HepG2 (cell line): Measurements from ENCODE around the gene DCC. TPM values are rescaled to one million over a fixed set of nuclear protein-coding genes. Genes with fewer than 3 reads are reported as not detected.

Experiments used
- ATAC-seq: fragments of 200-7000 bp; cut with Tn5 transposase; 3 replicates; pipeline ENCODE4 v1.9.1; 2020; ENCODE audit warnings: mild to moderate bottlenecking, moderate library complexity
- BruUV-seq: library from RNA; stranded (reverse); fragments of 400-500 nt; replicated peaks from 2 replicates; lab custom pipeline; 2021; lab: Mats Ljungman, UMichigan
- CTCF ChIA-PET: fragments of 300-600 bp; formaldehyde crosslinking; extraction: SDS; loops from one replicate; lab custom pipeline; 2021; ENCODE audit warnings: low total read pairs, inconsistent platforms, low intra/inter-chr PET ratio; lab: Yijun Ruan, JAX
- POLR2A ChIA-PET: fragments of 350-600 bp; sonication (Branson Sonifier 250); formaldehyde crosslinking; loops from one replicate; lab custom pipeline; 2020; ENCODE audit warnings: antibody characterized with exemption, inconsistent platforms; lab: Yijun Ruan, JAX
- DNase-seq: peaks from one replicate; pipeline ENCODE4 v3.0.0-alpha.2; 2015; ENCODE audit warnings: low spot score
- FAIRE-seq: peaks from 3 replicates; lab custom pipeline; 2011; peaks lifted over from hg19 to GRCh38; lab: Jason Lieb, UNC
- H2AFZ ChIP-seq: one replicate; pipeline ENCODE4 v1.6.1; 2011; ENCODE audit warnings: low read length, inconsistent platforms
- H3K27ac ChIP-seq: fragments of 300-600 bp; 3 replicates; pipeline ENCODE4 v1.8.0; 2011; ENCODE audit warnings: mixed run types, mild to moderate bottlenecking, mixed read lengths, low read length, inconsistent platforms; ENCODE audit not compliant: insufficient read depth; ENCODE audit errors: extremely low read length
- H3K27me3 ChIP-seq, 2 experiments: fragments of 200-600 bp in 1 of 2; 2 replicates in 1 of 2; 3 replicates in 1 of 2; pipeline versions ENCODE4 v1.6.0 to v1.8.0; 2011; ENCODE audit warnings: low read length in 2 of 2, mild to moderate bottlenecking in 2 of 2, moderate library complexity in 2 of 2, inconsistent platforms in 1 of 2; ENCODE audit not compliant: insufficient read depth in 2 of 2, control insufficient read depth in 1 of 2
- H3K36me3 ChIP-seq, 2 experiments: fragments of 200-600 bp in 1 of 2; replicated peaks in 1 of 2; 2 replicates in 1 of 2; 3 replicates in 1 of 2; pipeline versions ENCODE4 v1.5.1 to v1.8.0; 2011; ENCODE audit warnings: low read length in 2 of 2, inconsistent platforms in 1 of 2; ENCODE audit not compliant: insufficient read depth in 2 of 2, control insufficient read depth in 1 of 2
- H3K4me1 ChIP-seq: 2 replicates; pipeline ENCODE4 v1.5.1; 2012; ENCODE audit warnings: low read length, inconsistent platforms; ENCODE audit not compliant: insufficient read depth
- H3K4me2 ChIP-seq: 2 replicates; pipeline ENCODE4 v1.6.0; 2011; ENCODE audit warnings: low read depth, low read length, inconsistent platforms
- H3K4me3 ChIP-seq, 3 experiments: fragments of 200-600 bp in 1 of 3; sonication (generic), shearing (Covaris generic) in 1 of 3; replicated peaks in 1 of 3; 2 replicates each; pipeline ENCODE4 v1.5.1; 2011 to 2016; ENCODE audit warnings: low read length in 3 of 3, inconsistent platforms in 2 of 3, low read depth in 2 of 3, mild to moderate bottlenecking in 2 of 3, control low read depth in 1 of 3, mixed read lengths in 1 of 3; ENCODE audit not compliant: insufficient read depth in 1 of 3
- H3K79me2 ChIP-seq: one replicate; pipeline ENCODE4 v1.6.1; 2011; ENCODE audit warnings: low read length, inconsistent platforms; ENCODE audit not compliant: insufficient read depth
- H3K9ac ChIP-seq: 2 replicates; pipeline ENCODE4 v1.6.0; 2011; ENCODE audit warnings: mild to moderate bottlenecking, low read depth, low read length, inconsistent platforms; ENCODE audit not compliant: insufficient read depth
- H3K9me3 ChIP-seq: 2 replicates; pipeline ENCODE4 v1.5.1; 2012; ENCODE audit warnings: mild to moderate bottlenecking, low read length
- H4K20me1 ChIP-seq: 2 replicates; pipeline ENCODE4 v1.6.0; 2011; ENCODE audit warnings: inconsistent platforms, mild to moderate bottlenecking, low read length, moderate library complexity; ENCODE audit not compliant: insufficient read depth
- DNMT3B ChIP-seq: conservative IDR thresholded peaks from 2 replicates; pipeline ENCODE4 v1.6.1; 2016; ENCODE audit warnings: missing biosample characterization, control low read depth
- GATAD1 ChIP-seq: IDR thresholded peaks from 2 replicates; pipeline ENCODE4 v1.6.1; 2016; ENCODE audit warnings: missing genetic modification reagents, missing compliant biosample characterization
- HDAC6 ChIP-seq: fragments of 200-600 bp; sonication (generic); IDR thresholded peaks from 2 replicates; pipeline ENCODE4 v1.7.0; 2017; ENCODE audit warnings: mild to moderate bottlenecking, antibody characterized with exemption, low read length, low read depth
- MAFF ChIP-seq: IDR thresholded peaks from 2 replicates; pipeline ENCODE4 v1.6.1; 2011; ENCODE audit warnings: low read depth, low read length, improper control_type of control experiment
- PBX2 ChIP-seq: IDR thresholded peaks from 2 replicates; pipeline ENCODE4 v1.6.1; 2016; ENCODE audit warnings: control low read depth
- SIX4 ChIP-seq: sonication (generic); formaldehyde crosslinking; IDR thresholded peaks from 2 replicates; pipeline ENCODE4 v1.4.0; 2020; ENCODE audit warnings: missing genetic modification reagents
- YEATS2 ChIP-seq: sonication (generic); formaldehyde crosslinking; IDR thresholded peaks from 2 replicates; pipeline ENCODE4 v1.4.0; 2020; ENCODE audit warnings: missing genetic modification reagents, borderline replicate concordance
- ZBTB26 ChIP-seq: IDR thresholded peaks from 2 replicates; pipeline ENCODE4 v1.6.1; 2016; ENCODE audit warnings: missing compliant biosample characterization, missing genetic modification reagents, borderline replicate concordance
- ZFP36 ChIP-seq: fragments of 150-350 bp; IDR thresholded peaks from 2 replicates; pipeline ENCODE4 v1.6.1; 2018; ENCODE audit warnings: borderline replicate concordance, low read length, low read depth; ENCODE audit not compliant: partially characterized antibody
- ZNF33B ChIP-seq: sonication (generic); formaldehyde crosslinking; IDR thresholded peaks from 2 replicates; pipeline ENCODE4 v1.5.1; 2020; ENCODE audit warnings: mild to moderate bottlenecking, missing genetic modification reagents
- ZNF615 ChIP-seq: sonication (generic); formaldehyde crosslinking; IDR thresholded peaks from 2 replicates; pipeline ENCODE4 v1.5.0; 2020; ENCODE audit warnings: mild to moderate bottlenecking, missing genetic modification reagents, borderline replicate concordance
- ZNF670 ChIP-seq: sonication (generic); formaldehyde crosslinking; IDR thresholded peaks from 2 replicates; pipeline ENCODE4 v1.8.0; 2022; ENCODE audit warnings: mild to moderate bottlenecking, missing genetic modification reagents, borderline replicate concordance
- ZNF703 ChIP-seq: sonication (generic); formaldehyde crosslinking; IDR thresholded peaks from 2 replicates; pipeline ENCODE4 v1.5.1; 2020; ENCODE audit warnings: missing genetic modification reagents, mild to moderate bottlenecking, moderate library complexity, borderline replicate concordance
- WGBS: methylation state at CpG from one replicate; pipeline ENCODE4 v1.1.6; 2017; ENCODE audit warnings: low lambda C conversion rate; 5-methylcytosine and 5-hydroxymethylcytosine counted together
- in situ Hi-C: cut with HindIII; loops from 2 replicates; pipeline ENCODE4 v1.10.0; 2017; ENCODE audit warnings: low pct_unique_long_range_greater_than_20kb; ENCODE audit not compliant: extremely low pct_ligation_motif_present
- intact Hi-C: fragments of 100-400 bp; cut with micrococcal nuclease; formaldehyde crosslinking; loops from one replicate; pipeline ENCODE4 v1.10.0; 2022; ENCODE audit not compliant: unreplicated experiment
- polyA plus RNA-seq, 8 experiments: library from polyadenylated mRNA; depleted of rRNA in 3 of 8; stranded (reverse) in 7 of 8; unstranded in 1 of 8; fragments of >200 nt; fragmentation: Illumina TruSeq in 4 of 8; extraction: Trizol in 4 of 8; gene quantifications; 2 replicates each; pipeline versions ENCODE4 v1.2.1 to v1.2.3, GENCODE V29; 2011 to 2016; ENCODE audit warnings: low read depth in 4 of 8, missing spikeins in 1 of 8, mixed read lengths in 1 of 8; ENCODE audit not compliant: insufficient read depth in 1 of 8
- total RNA-seq, 5 experiments: library from RNA; depleted of rRNA; stranded (reverse); fragments of >200 nt; fragmentation: Illumina TruSeq; extraction: Trizol; gene quantifications; 2 replicates each; pipeline ENCODE4 v1.2.3, GENCODE V29; 2016; ENCODE audit warnings: low read depth in 1 of 5
- TF ChIP-seq, protein P1 (sequence below): sonication (generic); formaldehyde crosslinking; IDR thresholded peaks from 2 replicates; pipeline ENCODE4 v1.5.0; 2020; ENCODE audit warnings: mild to moderate bottlenecking, missing genetic modification reagents

DCC gene
- total and polyA plus RNA-seq, 2 of the 13 experiments (the other 11 are each of a cell fraction or from before 2014, with no cell fraction given) = not detected

DNA sequence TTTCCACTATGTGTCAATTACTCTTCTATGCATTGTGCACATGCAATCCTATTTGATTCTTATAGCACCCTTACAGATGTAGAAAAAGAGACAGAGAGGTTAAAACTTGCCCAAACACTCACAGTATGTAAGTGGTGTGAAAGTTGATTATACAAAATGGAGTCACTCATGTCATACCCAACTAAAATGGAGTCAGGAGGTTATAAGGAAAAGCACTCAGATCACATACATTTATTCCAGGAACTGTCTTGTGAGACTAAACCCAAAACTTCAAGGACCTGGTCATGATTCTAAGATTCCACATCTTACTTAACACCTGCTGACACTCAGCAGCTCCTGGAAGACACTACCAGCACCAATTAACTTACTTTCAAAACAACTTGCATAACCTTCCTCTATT, 1081.9 kb downstream of the DCC start:
- no peaks in the 10 kb centered on the region for H3K9me3 ChIP-seq
- H3K36me3 ChIP-seq = no peaks in the 10 kb centered on the region
- TF ChIP-seq PBX2 (CRISPR knock-in tag) = no peak
- no peak for TF ChIP-seq ZFP36
- no peak for TF ChIP-seq ZNF670 (CRISPR knock-in tag)
- TF ChIP-seq ZNF703 (CRISPR knock-in tag) = no peak
- TF ChIP-seq ZNF615 = no peak
- no peak for TF ChIP-seq HDAC6
- no peak overlapping the region for H3K4me2 ChIP-seq
- CTCF ChIA-PET = no interaction called here
- no peaks in the 10 kb centered on the region for H3K4me1 ChIP-seq
- intact Hi-C loops = no loop called here
- H3K79me2 ChIP-seq = no peaks in the 10 kb centered on the region
- H2AFZ ChIP-seq = no peak overlapping the region
- DNase-seq (no peak), FAIRE-seq (no peak), ATAC-seq (no peak)
- no TSS peak for BruUV-seq
- H3K27me3 ChIP-seq = no peaks in the 10 kb centered on the region
- H3K4me3 ChIP-seq = no peak overlapping the region
- no peak overlapping the region for H3K27ac ChIP-seq
- H3K9ac ChIP-seq = no peak overlapping the region
- in situ Hi-C loops = loop anchor here (25.0 kb wide), 1 partner anchor 110 kb away; no protein-coding TSS in a partner anchor
- POLR2A ChIA-PET = no interaction called here
- no peaks in the 10 kb centered on the region for H4K20me1 ChIP-seq

DNA sequence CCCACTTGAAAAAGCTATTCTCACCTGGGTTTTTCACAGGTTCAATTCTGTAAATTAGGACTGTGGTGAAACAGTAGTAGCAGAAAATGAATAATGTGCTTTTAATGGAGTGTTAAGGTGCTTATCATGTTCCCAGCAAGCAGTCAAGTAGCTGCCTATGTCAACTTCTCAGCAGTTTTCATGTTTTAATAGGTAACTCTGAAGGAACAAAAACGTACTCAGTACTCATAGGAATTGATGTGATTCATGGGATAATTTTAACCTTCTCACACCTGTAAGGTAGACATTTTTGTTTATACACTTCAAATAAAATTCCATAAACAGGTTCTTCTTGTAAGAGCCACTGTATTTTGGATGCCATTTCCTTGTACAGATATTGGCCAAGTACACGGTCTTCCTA, 1082.9 kb downstream of the DCC start:
- ATAC-seq = no peak
- ChIA-PET POLR2A (no interaction called here), CTCF (no interaction called here)
- 0% methylated on average over 2 of the region's 2 CpGs for WGBS
- Histone ChIP-seq H3K4me2 (no peak overlapping the region), H3K4me1 (no peaks in the 10 kb centered on the region), H3K27ac (no peak overlapping the region), H4K20me1 (no peaks in the 10 kb centered on the region), H3K27me3 (no peaks in the 10 kb centered on the region), H3K9ac (no peak overlapping the region), H3K9me3 (no peaks in the 10 kb centered on the region), H3K36me3 (no peaks in the 10 kb centered on the region), H3K79me2 (no peaks in the 10 kb centered on the region), H3K4me3 (no peak overlapping the region), H2AFZ (no peak overlapping the region)
- FAIRE-seq = no peak
- DNase-seq = no peak
- intact Hi-C loops (no loop called here), in situ Hi-C loops (loop anchor here (25.0 kb wide), 1 partner anchor 111 kb away; no protein-coding TSS in a partner anchor)
- no TSS peak for BruUV-seq
- no peak for TF ChIP-seq ZNF33B (CRISPR knock-in tag)
- TF ChIP-seq GATAD1 (CRISPR knock-in tag) = no peak
- no peak for TF ChIP-seq ZBTB26 (CRISPR knock-in tag)
- TF ChIP-seq DNMT3B (CRISPR knock-in tag) = no peak
- TF ChIP-seq ZNF670 (CRISPR knock-in tag) = no peak
- TF ChIP-seq MAFF = no peak
- TF ChIP-seq SIX4 (CRISPR knock-in tag) = no peak
- no peak for TF ChIP-seq YEATS2 (CRISPR knock-in tag)
- TF ChIP-seq, protein P1, sequence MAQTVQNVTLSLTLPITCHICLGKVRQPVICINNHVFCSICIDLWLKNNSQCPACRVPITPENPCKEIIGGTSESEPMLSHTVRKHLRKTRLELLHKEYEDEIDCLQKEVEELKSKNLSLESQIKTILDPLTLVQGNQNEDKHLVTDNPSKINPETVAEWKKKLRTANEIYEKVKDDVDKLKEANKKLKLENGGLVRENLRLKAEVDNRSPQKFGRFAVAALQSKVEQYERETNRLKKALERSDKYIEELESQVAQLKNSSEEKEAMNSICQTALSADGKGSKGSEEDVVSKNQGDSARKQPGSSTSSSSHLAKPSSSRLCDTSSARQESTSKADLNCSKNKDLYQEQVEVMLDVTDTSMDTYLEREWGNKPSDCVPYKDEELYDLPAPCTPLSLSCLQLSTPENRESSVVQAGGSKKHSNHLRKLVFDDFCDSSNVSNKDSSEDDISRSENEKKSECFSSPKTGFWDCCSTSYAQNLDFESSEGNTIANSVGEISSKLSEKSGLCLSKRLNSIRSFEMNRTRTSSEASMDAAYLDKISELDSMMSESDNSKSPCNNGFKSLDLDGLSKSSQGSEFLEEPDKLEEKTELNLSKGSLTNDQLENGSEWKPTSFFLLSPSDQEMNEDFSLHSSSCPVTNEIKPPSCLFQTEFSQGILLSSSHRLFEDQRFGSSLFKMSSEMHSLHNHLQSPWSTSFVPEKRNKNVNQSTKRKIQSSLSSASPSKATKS (CRISPR knock-in tag) = no peak
